Psoas muscle (tissue), 8 donors: ENCODE data around the gene STAM2. TPM values are rescaled to one million over a fixed set of nuclear protein-coding genes. Genes with fewer than 3 reads are reported as not detected.
"Not testable (repeated sequence)": the region's sequence is repeated elsewhere in the genome, so short reads cannot be mapped to it uniquely, and the experiment has no call there.

ENCODE experiments used
- ATAC-seq, 4 donors: fragments of 200-7000 bp; cut with Tn5 transposase; one replicate each; pipeline ENCODE4 v1.9.1; 2020; ENCODE audit warnings: moderate library complexity in 3 of 4, mild to moderate bottlenecking in 2 of 4
- DNase-seq, 2 donors: peaks; one replicate each; pipeline ENCODE4 v3.0.0-alpha.2; 2020
- H3K27ac ChIP-seq: fragments of 200-600 bp; one replicate; pipeline ENCODE4 v1.8.0; 2022
- H3K27me3 ChIP-seq, 3 donors: fragments of 200-600 bp in 1 of 3; one replicate each; pipeline versions ENCODE4 v1.6.1 to v1.8.0; 2013 to 2022; ENCODE audit warnings: low read length in 2 of 3, mild to moderate bottlenecking in 2 of 3, moderate library complexity in 1 of 3; ENCODE audit not compliant: insufficient read depth in 3 of 3
- H3K36me3 ChIP-seq, 2 donors: fragments of 200-600 bp in 1 of 2; one replicate each; pipeline versions ENCODE4 v1.6.1 to v1.8.0; 2013 to 2022; ENCODE audit warnings: low read depth in 1 of 2, mild to moderate bottlenecking in 1 of 2, moderate library complexity in 1 of 2; ENCODE audit not compliant: insufficient read depth in 1 of 2
- H3K4me1 ChIP-seq: fragments of 200-600 bp; one replicate; pipeline ENCODE4 v1.8.0; 2022
- H3K4me3 ChIP-seq: fragments of 200-600 bp; one replicate; pipeline ENCODE4 v1.8.0; 2022; ENCODE audit warnings: mild to moderate bottlenecking
- H3K9me3 ChIP-seq: fragments of 200-600 bp; one replicate; pipeline ENCODE4 v1.8.0; 2022
- WGBS, 3 donors: extraction: QIAGEN DNeasy Blood & Tissue Kit; methylation state at CpG; one replicate each; pipeline versions ENCODE4 v1.1.6 to v1.1.7; 2013; 5-methylcytosine and 5-hydroxymethylcytosine counted together
- intact Hi-C, 2 donors: fragments of 100-400 bp; cut with DNase I; formaldehyde crosslinking; loops; one replicate each; pipeline versions ENCODE4 v1.11.0 to v1.14.2; 2022
- polyA plus RNA-seq, 3 donors: library from polyadenylated mRNA; stranded (reverse); fragments of 200-250 nt; gene quantifications; one replicate each; pipeline ENCODE4 v1.2.3, GENCODE V29; 2013
- total RNA-seq, 4 donors: library from RNA; stranded (reverse); fragmentation: NEBNext Ultra II Directional in 2 of 4; extraction: Animal tissue kit (Norgen Biotek cat#: 25700) in 2 of 4; gene quantifications; one replicate each; pipeline versions ENCODE4 v1.2.1 to v1.2.4, GENCODE V29; 2021 to 2023
- TF ChIP-seq, protein P1 (sequence below): fragments of 200-600 bp; IDR thresholded peaks from one replicate; pipeline ENCODE4 v1.8.0; 2022; ENCODE audit warnings: antibody characterized with exemption
- donor health status: healthy with polysubstance abuse.
- donor health status: DM: no; HTN: no; CAD: no; lungs with moderate emphysema.
- donor health status: Bipolar disorder and iron deficiency.
- donor health status: healthy.
- donor health status: DM: yes; HTN: yes; CAD: no.
- donor health status: DM: no; HTN: no; CAD: no.
- donor health status: DM: no; HTN: no; CAD: no.
- donor health status: DM: yes; HTN: yes; CAD: no.

STAM2 gene
- total and polyA plus RNA-seq, 7 donors = 6.8 to 21.1 (median 15.5) TPM

DNA sequence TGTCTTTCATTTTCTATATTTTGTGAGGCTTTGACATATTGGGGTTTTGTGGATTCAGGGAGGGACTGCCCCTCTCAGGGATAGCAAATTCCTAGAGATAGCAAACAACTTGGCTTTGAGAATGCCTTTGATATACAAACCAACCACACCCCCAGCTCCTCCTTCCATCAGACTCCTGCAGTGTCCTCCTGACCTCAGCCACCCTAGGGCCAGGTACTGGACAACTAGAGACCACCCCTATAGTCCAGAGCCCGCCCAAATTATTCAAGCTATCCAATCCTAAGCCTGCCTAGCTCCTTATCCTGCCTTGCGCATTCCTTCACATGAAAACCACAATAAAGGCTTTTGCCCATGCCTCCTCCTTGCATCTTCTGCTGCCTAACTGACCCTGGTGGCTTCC, 22.9 kb upstream of the STAM2 start:
- ATAC-seq = no peak
- Histone ChIP-seq H3K36me3 (no peaks in the 10 kb centered on the region), H3K4me3 (no peak overlapping the region), H3K4me1 (no peaks in the 10 kb centered on the region), H3K27ac (no peak overlapping the region), H3K27me3 (no peaks in the 10 kb centered on the region), H3K9me3 (no peaks in the 10 kb centered on the region)
- TF ChIP-seq, protein P1, sequence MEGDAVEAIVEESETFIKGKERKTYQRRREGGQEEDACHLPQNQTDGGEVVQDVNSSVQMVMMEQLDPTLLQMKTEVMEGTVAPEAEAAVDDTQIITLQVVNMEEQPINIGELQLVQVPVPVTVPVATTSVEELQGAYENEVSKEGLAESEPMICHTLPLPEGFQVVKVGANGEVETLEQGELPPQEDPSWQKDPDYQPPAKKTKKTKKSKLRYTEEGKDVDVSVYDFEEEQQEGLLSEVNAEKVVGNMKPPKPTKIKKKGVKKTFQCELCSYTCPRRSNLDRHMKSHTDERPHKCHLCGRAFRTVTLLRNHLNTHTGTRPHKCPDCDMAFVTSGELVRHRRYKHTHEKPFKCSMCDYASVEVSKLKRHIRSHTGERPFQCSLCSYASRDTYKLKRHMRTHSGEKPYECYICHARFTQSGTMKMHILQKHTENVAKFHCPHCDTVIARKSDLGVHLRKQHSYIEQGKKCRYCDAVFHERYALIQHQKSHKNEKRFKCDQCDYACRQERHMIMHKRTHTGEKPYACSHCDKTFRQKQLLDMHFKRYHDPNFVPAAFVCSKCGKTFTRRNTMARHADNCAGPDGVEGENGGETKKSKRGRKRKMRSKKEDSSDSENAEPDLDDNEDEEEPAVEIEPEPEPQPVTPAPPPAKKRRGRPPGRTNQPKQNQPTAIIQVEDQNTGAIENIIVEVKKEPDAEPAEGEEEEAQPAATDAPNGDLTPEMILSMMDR = no peak
- 100% methylated on average over 2 of the region's 2 CpGs for WGBS, 3 donors
- intact Hi-C loops = loop anchor here in 1 of 2 donors (10.0 kb wide), 1 partner anchor 136 kb away; the partner anchor contains the start of gene FMNL2
- no peak for DNase-seq

DNA sequence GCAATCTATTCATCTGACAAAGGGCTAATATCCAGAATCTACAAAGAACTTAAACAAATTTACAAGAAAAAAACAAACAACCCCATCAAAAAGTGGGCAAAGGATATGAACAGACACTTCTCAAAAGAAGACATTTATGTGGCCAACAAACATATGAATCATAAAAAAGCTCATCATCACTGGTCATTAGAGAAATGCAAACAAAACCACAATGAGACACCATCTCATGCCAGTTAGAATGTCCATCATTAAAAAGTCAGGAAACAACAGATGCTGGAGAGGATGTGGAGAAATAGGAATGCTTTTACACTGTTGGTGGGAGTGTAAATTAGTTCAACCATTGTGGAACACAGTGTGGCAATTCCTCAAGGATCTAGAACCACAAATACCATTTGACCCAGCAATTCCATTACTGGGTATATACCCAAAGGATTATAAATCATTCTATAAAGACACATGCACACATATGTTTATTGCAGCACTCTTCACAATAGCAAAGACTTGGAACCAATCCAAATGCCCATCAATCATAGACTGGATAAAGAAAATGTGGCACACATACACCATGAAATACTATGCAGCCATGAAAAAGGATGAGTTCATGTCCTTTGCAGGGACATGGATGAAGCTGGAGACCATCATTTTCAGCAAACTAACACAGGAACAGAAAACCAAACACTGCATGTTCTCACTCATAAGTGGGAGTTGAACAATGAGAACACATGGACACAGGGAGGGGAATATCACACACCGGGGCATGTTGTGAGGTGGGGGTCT, 22.1 kb upstream of the STAM2 start:
- H3K4me1 ChIP-seq, H3K27me3 ChIP-seq, ATAC-seq, H3K4me3 ChIP-seq, H3K36me3 ChIP-seq, H3K27ac ChIP-seq, DNase-seq, H3K9me3 ChIP-seq: not testable (repeated sequence)
- WGBS, 3 donors = 0% methylated on average over 1 of the region's 1 CpG
- intact Hi-C loops = loop anchor here in 1 of 2 donors (10.0 kb wide), 1 partner anchor 137 kb away; the partner anchor contains the start of gene FMNL2

DNA sequence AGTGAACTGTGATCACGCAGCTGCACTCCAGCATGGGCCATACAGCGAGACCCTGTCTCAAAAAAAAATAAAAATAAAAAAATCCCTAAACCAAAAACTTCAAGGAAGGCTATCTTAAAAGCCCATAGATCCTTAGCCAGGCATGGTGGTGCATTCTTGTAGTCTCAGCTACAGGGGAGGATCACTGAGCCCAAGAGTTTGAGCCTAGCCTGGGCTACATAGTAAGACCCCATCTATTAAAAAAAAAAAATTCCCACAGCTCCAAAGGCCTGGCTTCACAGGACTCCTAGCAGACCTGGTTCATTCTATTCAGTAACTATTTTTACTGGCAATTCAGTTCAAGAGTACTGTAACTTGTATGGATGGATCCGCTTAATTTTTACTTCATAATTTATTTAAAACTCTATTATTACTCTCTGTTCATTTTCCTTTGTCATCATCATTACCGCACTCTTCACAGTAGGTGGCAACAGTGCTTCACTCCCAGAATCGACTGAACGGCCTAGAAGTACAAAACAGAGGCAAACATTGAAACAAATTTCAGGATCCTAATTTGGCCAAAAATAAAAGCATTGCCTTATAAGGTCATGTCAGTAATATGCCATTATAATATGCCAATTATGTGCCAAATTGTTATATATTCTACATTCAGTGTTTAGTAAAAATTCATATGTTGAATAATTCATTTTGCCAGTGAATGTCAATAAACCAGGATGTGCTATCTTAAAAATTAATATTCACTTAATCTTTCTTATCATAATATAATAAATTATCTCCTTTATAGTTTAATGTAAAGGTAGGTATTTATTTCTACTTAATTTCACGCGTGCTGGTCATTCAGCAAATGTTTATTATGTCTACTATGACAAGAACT, 14.3 kb upstream of the STAM2 start:
- Histone ChIP-seq H3K4me1 (no peaks in the 10 kb centered on the region), H3K4me3 (no peak overlapping the region), H3K27me3 (no peaks in the 10 kb centered on the region), H3K27ac (no peak overlapping the region), H3K9me3 (no peaks in the 10 kb centered on the region), H3K36me3 (no peaks in the 10 kb centered on the region)
- intact Hi-C loops = loop anchor here (2.0 to 10.0 kb wide), 6 partner anchors 145 to 447 kb away; partner anchors contain the start of gene FMNL2 (in 2 of the 2)
- DNase-seq (no peak), ATAC-seq (peak; percentile 78 to 95 (median 88))
- WGBS, 3 donors = 47 to 51% (median 47%) methylated on average over 8 of the region's 8 CpGs
- TF ChIP-seq, protein P1 = peak; percentile 89

DNA sequence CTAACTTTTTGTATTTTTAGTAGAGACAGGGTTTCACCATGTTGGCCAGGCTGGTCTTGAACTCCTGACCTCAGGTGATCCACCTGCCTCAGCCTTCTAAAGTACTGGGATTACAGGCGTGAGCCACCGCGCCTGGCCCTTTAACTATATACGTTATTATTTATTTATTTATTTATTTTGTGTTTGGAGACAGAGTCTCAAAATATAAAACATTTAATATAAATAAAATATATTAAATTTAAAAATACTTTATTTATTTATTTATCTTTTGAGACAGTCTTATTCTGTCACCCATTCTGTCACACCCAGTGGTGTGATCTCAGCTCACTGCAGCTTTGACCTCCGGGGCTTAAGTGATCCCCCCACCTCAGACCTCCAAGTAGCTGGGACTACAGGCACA, 11.2 kb upstream of the STAM2 start:
- not testable (repeated sequence) for H3K9me3 ChIP-seq, ATAC-seq

DNA sequence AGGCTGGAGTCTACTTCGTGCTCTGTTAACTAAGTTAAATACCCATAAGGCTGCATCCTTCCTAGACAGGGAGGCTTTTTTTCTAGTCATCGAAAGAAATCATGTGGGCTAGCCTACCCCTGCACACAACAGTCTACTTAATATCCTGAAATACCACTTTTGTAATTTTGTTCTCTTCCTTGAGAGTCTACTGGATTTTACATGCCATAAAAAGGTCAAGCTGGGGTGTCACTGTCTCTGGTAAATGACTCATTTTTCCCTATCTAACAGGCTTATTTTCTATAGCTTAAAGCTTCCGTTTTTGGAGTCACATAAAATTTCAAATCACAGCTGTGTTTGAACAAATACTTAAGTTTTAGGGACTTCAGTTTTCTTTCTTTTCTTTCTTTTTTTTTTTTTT, 10.7 kb upstream of the STAM2 start:
- H3K4me1 ChIP-seq = no peaks in the 10 kb centered on the region
- DNase-seq = no peak
- no peak overlapping the region for H3K4me3 ChIP-seq
- intact Hi-C loops = loop anchor here in 1 of 2 donors (10.0 kb wide), 1 partner anchor 229 kb away; no protein-coding TSS in a partner anchor
- no peaks in the 10 kb centered on the region for H3K27me3 ChIP-seq
- WGBS, 3 donors = 77 to 84% (median 77%) methylated on average over 3 of the region's 3 CpGs
- TF ChIP-seq, protein P1 = no peak
- no peaks in the 10 kb centered on the region for H3K9me3 ChIP-seq
- ATAC-seq = no peak
- no peak overlapping the region for H3K27ac ChIP-seq
- no peaks in the 10 kb centered on the region for H3K36me3 ChIP-seq

More for the DNA sequence above, 11.2 kb upstream of the STAM2 start:
- not testable (repeated sequence) for H3K36me3 ChIP-seq, H3K27ac ChIP-seq, H3K4me3 ChIP-seq, DNase-seq, H3K27me3 ChIP-seq, H3K4me1 ChIP-seq
- intact Hi-C loops = loop anchor here in 1 of 2 donors (10.0 kb wide), 1 partner anchor 228 kb away; no protein-coding TSS in a partner anchor
- WGBS, 3 donors = 88 to 90% (median 89%) methylated on average over 5 of the region's 5 CpGs
